H1 (cell line): ENCODE data around the gene PRKAG3. TPM values are rescaled to one million over a fixed set of nuclear protein-coding genes. Genes with fewer than 3 reads are reported as not detected.

Source experiments
- CTCF ChIA-PET: fragments of 300-600 bp; sonication (Branson Sonifier 250); formaldehyde crosslinking; loops from one replicate; lab custom pipeline; 2021; ENCODE audit not compliant: partially characterized antibody; lab: Charles Lee
- POLR2A ChIA-PET: fragments of 300-600 bp; sonication (Branson Sonifier 250); formaldehyde crosslinking; loops from one replicate; lab custom pipeline; 2021; ENCODE audit warnings: inconsistent platforms; ENCODE audit not compliant: partially characterized antibody; lab: Charles Lee
- DNase-seq, 2 experiments: peaks; one replicate each; pipeline versions ENCODE4 v3.0.0 to v3.0.0-alpha.2; 2010 to 2022; ENCODE audit warnings: low spot score in 2 of 2, low read depth in 1 of 2, mixed read lengths in 1 of 2
- FAIRE-seq: peaks from 2 replicates; lab custom pipeline; 2011; peaks lifted over from hg19 to GRCh38; lab: Jason Lieb, UNC
- H2AFZ ChIP-seq: 2 replicates; pipeline ENCODE4 v1.8.1; 2012; ENCODE audit warnings: low read length, inconsistent platforms
- H2AK5ac ChIP-seq: 2 replicates; pipeline ENCODE4 v1.6.1; 2013; ENCODE audit warnings: low read depth, low read length
- H2BK120ac ChIP-seq: replicated peaks from 2 replicates; pipeline ENCODE3; 2013; ENCODE audit warnings: low read depth, low read length, inconsistent platforms
- H2BK12ac ChIP-seq: 2 replicates; pipeline ENCODE4 v1.6.1; 2013; ENCODE audit warnings: low read depth, low read length
- H2BK15ac ChIP-seq: 2 replicates; pipeline ENCODE4 v1.6.1; 2013; ENCODE audit warnings: low read length
- H2BK20ac ChIP-seq: 2 replicates; pipeline ENCODE4 v1.6.1; 2013; ENCODE audit warnings: low read length
- H2BK5ac ChIP-seq: 2 replicates; pipeline ENCODE4 v1.6.1; 2013; ENCODE audit warnings: low read depth, low read length
- H3K14ac ChIP-seq: 2 replicates; pipeline ENCODE4 v1.6.1; 2013; ENCODE audit warnings: inconsistent platforms; ENCODE audit not compliant: insufficient read length
- H3K18ac ChIP-seq: 2 replicates; pipeline ENCODE4 v1.6.1; 2013; ENCODE audit warnings: low read length; ENCODE audit errors: extremely low read depth
- H3K23ac ChIP-seq: 2 replicates; pipeline ENCODE4 v1.6.1; 2013; ENCODE audit warnings: inconsistent platforms; ENCODE audit not compliant: insufficient read length
- H3K23me2 ChIP-seq: 2 replicates; pipeline ENCODE4 v1.6.1; 2013; ENCODE audit warnings: low read depth, low read length
- H3K27ac ChIP-seq: 2 replicates; pipeline ENCODE4 v1.6.1; 2011; ENCODE audit warnings: low read depth, low read length, inconsistent platforms
- H3K27me3 ChIP-seq, 4 experiments: replicated peaks in 1 of 4; 1 replicate in 1 of 4; 2 replicates in 3 of 4; pipeline versions ENCODE4 v1.6.1 to v1.8.1; 2011 to 2013; ENCODE audit warnings: low read length in 3 of 4, mild to moderate bottlenecking in 3 of 4, inconsistent platforms in 2 of 4, mixed read lengths in 2 of 4, moderate library complexity in 1 of 4; ENCODE audit not compliant: control insufficient read depth in 3 of 4, insufficient read depth in 3 of 4; ENCODE audit errors: extremely low read depth in 1 of 4
- H3K36me3 ChIP-seq, 4 experiments: 2 replicates each; pipeline versions ENCODE4 v1.6.1 to v1.8.1; 2011 to 2013; ENCODE audit warnings: mild to moderate bottlenecking in 4 of 4, low read length in 3 of 4, moderate library complexity in 2 of 4, control low read depth in 1 of 4, inconsistent platforms in 1 of 4; ENCODE audit not compliant: insufficient read depth in 4 of 4, control insufficient read depth in 2 of 4
- H3K4ac ChIP-seq: replicated peaks from 2 replicates; pipeline ENCODE3; 2013; ENCODE audit warnings: low read length, low read depth, mixed read lengths, inconsistent platforms; ENCODE audit not compliant: insufficient read length
- H3K4me1 ChIP-seq, 4 experiments: replicated peaks in 1 of 4; 1 replicate in 1 of 4; 2 replicates in 3 of 4; pipeline versions ENCODE4 v1.6.1 to v1.8.1; 2011 to 2013; ENCODE audit warnings: low read length in 3 of 4, inconsistent platforms in 2 of 4, mixed read lengths in 1 of 4; ENCODE audit not compliant: insufficient read depth in 4 of 4, control insufficient read depth in 3 of 4
- H3K4me2 ChIP-seq, 2 experiments: 2 replicates each; pipeline versions ENCODE4 v1.6.1 to v1.8.1; 2011 to 2013; ENCODE audit warnings: low read depth in 2 of 2, low read length in 2 of 2, control low read depth in 1 of 2, inconsistent platforms in 1 of 2, mild to moderate bottlenecking in 1 of 2; ENCODE audit not compliant: insufficient read depth in 1 of 2
- H3K4me3 ChIP-seq, 4 experiments: fragments of 200-600, 300-600 bp in 1 of 4; sonication (generic), shearing (Covaris generic), sonication (Bioruptor Twin) in 1 of 4; 2 replicates each; pipeline versions ENCODE4 v1.5.1 to v1.8.1; 2011 to 2016; ENCODE audit warnings: low read length in 4 of 4, low read depth in 3 of 4, control low read depth in 2 of 4, inconsistent platforms in 2 of 4, mild to moderate bottlenecking in 2 of 4, mixed read lengths in 1 of 4, moderate library complexity in 1 of 4; ENCODE audit not compliant: insufficient read depth in 2 of 4; ENCODE audit errors: extremely low read depth in 1 of 4
- H3K56ac ChIP-seq: replicated peaks from 2 replicates; pipeline ENCODE3; 2013; ENCODE audit warnings: low read depth, mild to moderate bottlenecking, mixed read lengths, low read length, inconsistent platforms; ENCODE audit not compliant: insufficient read length
- H3K79me1 ChIP-seq: 2 replicates; pipeline ENCODE4 v1.6.1; 2013; ENCODE audit warnings: low read depth, low read length, control low read depth
- H3K79me2 ChIP-seq, 2 experiments: 2 replicates each; pipeline versions ENCODE4 v1.6.1 to v1.8.1; 2012 to 2013; ENCODE audit warnings: low read length in 2 of 2, mild to moderate bottlenecking in 2 of 2, inconsistent platforms in 1 of 2; ENCODE audit not compliant: insufficient read depth in 2 of 2, control insufficient read depth in 1 of 2
- H3K9ac ChIP-seq, 4 experiments: replicated peaks in 1 of 4; 1 replicate in 1 of 4; 2 replicates in 3 of 4; pipeline versions ENCODE4 v1.6.1 to v1.8.1; 2011 to 2013; ENCODE audit warnings: low read depth in 3 of 4, low read length in 3 of 4, control low read depth in 2 of 4, mild to moderate bottlenecking in 2 of 4, moderate library complexity in 2 of 4, inconsistent platforms in 1 of 4; ENCODE audit errors: extremely low read depth in 1 of 4
- H3K9me3 ChIP-seq, 2 experiments: 2 replicates each; pipeline versions ENCODE4 v1.6.1 to v1.8.1; 2012 to 2013; ENCODE audit warnings: mild to moderate bottlenecking in 2 of 2, moderate library complexity in 2 of 2, control low read depth in 1 of 2, inconsistent platforms in 1 of 2, low read depth in 1 of 2, low read length in 1 of 2, mixed read lengths in 1 of 2; ENCODE audit not compliant: insufficient read depth in 2 of 2
- H4K20me1 ChIP-seq, 2 experiments: replicated peaks in 1 of 2; 2 replicates each; pipeline versions ENCODE3 to v1.8.1; 2011 to 2013; ENCODE audit warnings: inconsistent platforms in 2 of 2, low read length in 2 of 2, mild to moderate bottlenecking in 1 of 2; ENCODE audit not compliant: insufficient read depth in 2 of 2, control insufficient read depth in 1 of 2
- H4K5ac ChIP-seq: 2 replicates; pipeline ENCODE4 v1.6.1; 2013; ENCODE audit warnings: low read length, low read depth, mixed read lengths, inconsistent platforms; ENCODE audit not compliant: insufficient read length
- H4K8ac ChIP-seq: 2 replicates; pipeline ENCODE4 v1.8.0; 2013; ENCODE audit warnings: mild to moderate bottlenecking, moderate library complexity, low read length, inconsistent platforms; ENCODE audit not compliant: insufficient read depth; ENCODE audit errors: extremely low read depth
- H4K91ac ChIP-seq: replicated peaks from 2 replicates; pipeline ENCODE3; 2013; ENCODE audit warnings: low read length, mixed read lengths, inconsistent platforms; ENCODE audit not compliant: insufficient read length
- ASH2L ChIP-seq: fragments of 200-600, 300-600 bp; sonication (generic); IDR thresholded peaks from one replicate; pipeline ENCODE4 v1.7.1; 2017; ENCODE audit warnings: low read length
- BACH1 ChIP-seq: IDR thresholded peaks from 2 replicates; pipeline ENCODE4 v1.6.1; 2012; ENCODE audit warnings: low read length, improper control_type of control experiment
- BCL11A ChIP-seq, 2 experiments: IDR thresholded peaks; one replicate each; pipeline ENCODE4 v1.6.1; 2011; ENCODE audit warnings: low read depth in 2 of 2, low read length in 2 of 2, mild to moderate bottlenecking in 2 of 2
- CTCF ChIP-seq, 3 experiments: IDR thresholded peaks; 1 replicate in 2 of 3; 2 replicates in 1 of 3; pipeline versions ENCODE4 v1.5.1 to v1.6.1; 2011; ENCODE audit warnings: low read length in 3 of 3, mild to moderate bottlenecking in 3 of 3, inconsistent platforms in 2 of 3, low read depth in 1 of 3, moderate library complexity in 1 of 3; ENCODE audit not compliant: insufficient read depth in 1 of 3; ENCODE audit errors: control extremely low read depth in 1 of 3
- EZH2 ChIP-seq: fragments of 200-600 bp; sonication (generic); IDR thresholded peaks from 2 replicates; pipeline ENCODE4 v1.7.1; 2012; ENCODE audit warnings: low read depth, mild to moderate bottlenecking, moderate library complexity, low read length, inconsistent platforms; ENCODE audit not compliant: severe bottlenecking
- RAD21 ChIP-seq, 2 experiments: IDR thresholded peaks in 1 of 2; conservative IDR thresholded peaks in 1 of 2; 2 replicates each; pipeline ENCODE4 v1.6.1; 2011; ENCODE audit warnings: low read depth in 2 of 2, low read length in 2 of 2, improper control_type of control experiment in 1 of 2, inconsistent platforms in 1 of 2, mild to moderate bottlenecking in 1 of 2, moderate library complexity in 1 of 2
- WGBS, 2 experiments: shearing (Covaris generic) in 1 of 2; methylation state at CpG; one replicate each; pipeline versions ENCODE4 v1.1.6 to v1.1.7; 2013 to 2015; ENCODE audit warnings: low lambda C conversion rate in 2 of 2, mixed read lengths in 2 of 2, inconsistent platforms in 1 of 2, low coverage in 1 of 2, missing lambda C conversion rate in 1 of 2; ENCODE audit not compliant: insufficient replicate concordance in 2 of 2, insufficient coverage in 1 of 2, insufficient read length in 1 of 2; ENCODE audit errors: extremely low coverage in 1 of 2, missing lambda C conversion rate in 1 of 2; 5-methylcytosine and 5-hydroxymethylcytosine counted together
- polyA plus RNA-seq, 7 experiments: library from polyadenylated mRNA; depleted of rRNA in 3 of 7; stranded (reverse) in 5 of 7; unstranded in 2 of 7; fragments of >200 nt in 5 of 7; fragments of 200-250 nt in 2 of 7; gene quantifications; 1 replicate in 5 of 7; 2 replicates in 1 of 7; 4 replicates in 1 of 7; pipeline versions ENCODE4 v1.2.1 to v1.2.3, GENCODE V29; 2011 to 2013; ENCODE audit warnings: missing spikeins in 2 of 7, mixed read lengths in 2 of 7
- total RNA-seq: library from RNA; stranded (reverse); fragmentation: NEBNext Ultra II Directional; extraction: Animal tissue kit (Norgen Biotek cat#: 25700); gene quantifications from 2 replicates; pipeline ENCODE4 v1.2.1, GENCODE V29; 2021

PRKAG3 gene
- total and polyA plus RNA-seq, 2 of the 8 experiments (the other 6 are each of a cell fraction or from before 2014, with no cell fraction given) = not detected

- ChIA-PET CTCF (interaction anchor here (1.4 to 21.8 kb wide), 6 partner anchors 9 to 251 kb away, joined by 3 to 783 read pairs (median 14); partner anchors contain the start of gene WNT10A), POLR2A (interaction anchor here (1.6 to 1.9 kb wide), 2 partner anchors 9 to 30 kb away, joined by 3 to 4 read pairs; no protein-coding TSS in a partner anchor)
- H3K4ac ChIP-seq = no peak overlapping the region
- H3K79me2 ChIP-seq = no peaks in the 10 kb centered on the region
- no peaks in the 10 kb centered on the region for H3K79me1 ChIP-seq
- no peak overlapping the region for H2AFZ ChIP-seq
- no peak overlapping the region for H3K56ac ChIP-seq
- H3K36me3 ChIP-seq = peaks cover 0 to 6% (median 0%) of the 10 kb centered on the region in 4 experiments; a peak in 1 of 8 replicates
- WGBS, 2 experiments = 73% methylated on average over 6 of the region's 6 CpGs; no CpG with 5 or more reads in 1 of the 2 experiments
- no peak overlapping the region for H2BK120ac ChIP-seq
- DNase-seq (no peak), FAIRE-seq (no peak)
- no peak overlapping the region for H2BK20ac ChIP-seq
- no peak overlapping the region for H3K4me2 ChIP-seq
- no peak overlapping the region for H3K27ac ChIP-seq
- no peak overlapping the region for H2BK5ac ChIP-seq
- H3K23ac ChIP-seq = no peak overlapping the region
- no peak overlapping the region for H3K9ac ChIP-seq
- no peak overlapping the region for H3K4me3 ChIP-seq
- peaks cover 3% of the 10 kb centered on the region; the same call in 1 of the 2 replicates for H3K23me2 ChIP-seq
- no peak overlapping the region for H2AK5ac ChIP-seq
- TF ChIP-seq CTCF (IDR thresholded peaks at IDR 0.05; ENCODE audit: control extremely low read depth in 1 of 3, insufficient read depth in 1 of 3, low read depth in 1 of 3, low read length in 3 of 3) (no peak), BCL11A (IDR thresholded peaks at IDR 0.05; ENCODE audit: low read depth in 2 of 2, low read length in 2 of 2) (no peak), RAD21 (IDR thresholded peaks at IDR 0.05 in 1 of 2, conservative IDR thresholded peaks at IDR 0.05 in 1 of 2; ENCODE audit: low read depth in 2 of 2, low read length in 2 of 2) (no peak), BACH1 (no peak), EZH2 (peak; percentile 15), ASH2L (no peak)
- TF ChIP-seq, all 59 proteins: peak for 1
- Histone ChIP-seq H4K20me1 (peaks cover 14 to 16% of the 10 kb centered on the region in 2 experiments), H3K27me3 (peaks cover 70 to 95% (median 88%) of the 10 kb centered on the region in 4 experiments), H3K18ac (no peak overlapping the region), H4K91ac (no peak overlapping the region), H3K14ac (no peak overlapping the region), H4K8ac (no peak overlapping the region), H2BK12ac (no peak overlapping the region), H4K5ac (no peak overlapping the region), H3K9me3 (no peaks in the 10 kb centered on the region), H2BK15ac (no peak overlapping the region), H3K4me1 (peaks cover 0 to 16% (median 5%) of the 10 kb centered on the region in 4 experiments; a peak in 6 of 7 replicates)
Measured at GRCh38 chr2:218867900-218868299, 36.3 kb upstream of the PRKAG3 start.
